ENCODE data around the gene SYNJ2BP. TPM values are rescaled to one million over a fixed set of nuclear protein-coding genes. Genes with fewer than 3 reads are reported as not detected.

Gene SYNJ2BP
- total RNA-seq, 1 experiment from 2014 or later = 26.6 TPM

- Histone ChIP-seq H2BK15ac (ENCODE audit: low read depth, low read length) (no peak overlapping the region), H2AFZ (ENCODE audit: low read length) (no peak overlapping the region), H3K27ac (ENCODE audit: insufficient read length, low read depth, low read length) (no peak overlapping the region), H3K9me3 (ENCODE audit: control insufficient read depth, low read depth, low read length) (no peaks in the 10 kb centered on the region), H2BK120ac (ENCODE audit: low read depth, low read length, poor library complexity, severe bottlenecking) (no peak overlapping the region), H3K18ac (ENCODE audit: insufficient read length, low read depth, low read length) (no peak overlapping the region), H3K4me1 (ENCODE audit: insufficient read depth, low read length) (no peaks in the 10 kb centered on the region), H4K91ac (ENCODE audit: insufficient read length, low read depth, low read length) (no peak overlapping the region), H3K23ac (ENCODE audit: insufficient read length, low read depth, low read length) (no peak overlapping the region), H3K14ac (ENCODE audit: insufficient read depth, low read length) (no peak overlapping the region), H3K27me3 (ENCODE audit: insufficient read depth, low read length) (no peaks in the 10 kb centered on the region), H3K79me2 (ENCODE audit: insufficient read depth, low read length) (no peaks in the 10 kb centered on the region), H3K4me2 (ENCODE audit: insufficient read depth, insufficient read length, low read length) (no peak overlapping the region), H3K79me1 (ENCODE audit: insufficient read depth, low read depth, low read length, poor library complexity, severe bottlenecking) (no peaks in the 10 kb centered on the region), H4K8ac (replicated peaks; ENCODE audit: insufficient read length, low read depth, low read length) (no peak overlapping the region), H4K5ac (ENCODE audit: insufficient read length, low read depth, low read length) (no peak overlapping the region), H3K9ac (ENCODE audit: extremely low read depth, insufficient read length, low read length) (no peak overlapping the region), H3K56ac (ENCODE audit: insufficient read length, low read depth, low read length) (no peak overlapping the region), H2BK12ac (ENCODE audit: insufficient read length, low read depth, low read length) (no peak overlapping the region), H2AK5ac (ENCODE audit: insufficient read length, low read length) (no peak overlapping the region), H3K4ac (ENCODE audit: low read depth, low read length) (no peak overlapping the region), H2BK20ac (ENCODE audit: low read depth, low read length, poor library complexity, severe bottlenecking) (no peak overlapping the region), H4K20me1 (ENCODE audit: control insufficient read depth, insufficient read depth, insufficient read length) (no peaks in the 10 kb centered on the region), H2BK5ac (ENCODE audit: insufficient read length, low read length) (no peak overlapping the region), H3T11ph (ENCODE audit: low read length) (no peak overlapping the region), H3K23me2 (ENCODE audit: insufficient read length, low read depth, low read length, poor library complexity, severe bottlenecking) (no peaks in the 10 kb centered on the region)
- no CpG with 5 or more reads among the region's 1 CpG for WGBS (ENCODE audit: extremely low coverage, insufficient read length, low lambda C conversion rate)
- no peak for TF ChIP-seq CTCF (conservative IDR thresholded peaks at IDR 0.05)
- Mint-ChIP-seq H3K27me3 (ENCODE audit: low read depth) (no peaks in the 10 kb centered on the region; the same call in none of the 2 replicates), H3K27ac (no peak overlapping the region), H3K4me1 (peaks cover 3% of the 10 kb centered on the region in 2 experiments), H3K4me3 (no peak overlapping the region), H3K36me3 (ENCODE audit: insufficient read depth in 1 of 3, low read depth in 3 of 3) (no peaks in the 10 kb centered on the region), H3K9me3 (no peaks in the 10 kb centered on the region)
- DNase-seq = no peak
Observed at GRCh38 chr14:70454731-70455130, 37.8 kb upstream of the SYNJ2BP start.
